Occipital lobe (tissue), 2 donors: ENCODE results near the gene SEMA6B. TPM values are rescaled to one million over a fixed set of nuclear protein-coding genes. Genes with fewer than 3 reads are reported as not detected.
"Not testable (repeated sequence)": the region's sequence is repeated elsewhere in the genome, so short reads cannot be mapped to it uniquely, and the experiment has no call there.

Experiments
- DNase-seq: peaks from one replicate; lab custom pipeline; 2025; lab: John Stamatoyannopoulos, UW
- total RNA-seq: library from RNA; depleted of rRNA; stranded (reverse); fragments of >200 nt; gene quantifications from one replicate; pipeline ENCODE4 v1.2.3, GENCODE V29; 2014

Gene SEMA6B
- 32.0 TPM for total RNA-seq

GRCh38 chr19:4559569-4559968 is at the start of gene SEMA6B:
Gene SEMA6B (minus strand): TSS chr19:4559684. CDS start chr19:4558457, 1,227 bp downstream.
- DNase-seq = no peak

GRCh38 chr19:4606921-4607678 is 47.6 kb upstream of the SEMA6B start:
- DNase-seq = no peak

- DNase-seq = no peak
Measured at GRCh38 chr19:4606181-4606580, 46.7 kb upstream of the SEMA6B start.

- DNase-seq = no peak
Measured at GRCh38 chr19:4604912-4605311, 45.4 kb upstream of the SEMA6B start.

- DNase-seq = no peak
Measured at GRCh38 chr19:4602915-4603314, 43.4 kb upstream of the SEMA6B start.

- DNase-seq = no peak
Measured at GRCh38 chr19:4602173-4602788, 42.8 kb upstream of the SEMA6B start.

- DNase-seq = no peak
Measured at GRCh38 chr19:4600893-4601292, 41.4 kb upstream of the SEMA6B start.

- no peak for DNase-seq
Measured at GRCh38 chr19:4600082-4600481, 40.6 kb upstream of the SEMA6B start.

GRCh38 chr19:4598712-4599111 is 39.2 kb upstream of the SEMA6B start:
- DNase-seq = no peak

- DNase-seq = no peak
Measured at GRCh38 chr19:4597975-4598671, 38.6 kb upstream of the SEMA6B start.

- DNase-seq = no peak
Measured at GRCh38 chr19:4597278-4597974, 37.9 kb upstream of the SEMA6B start.

- no peak for DNase-seq
Measured at GRCh38 chr19:4596033-4596904, 36.8 kb upstream of the SEMA6B start.

- DNase-seq = not testable (repeated sequence)
Measured at GRCh38 chr19:4595158-4595557, 35.7 kb upstream of the SEMA6B start.

GRCh38 chr19:4594201-4594600 is 34.7 kb upstream of the SEMA6B start:
- no peak for DNase-seq

- no peak for DNase-seq
Measured at GRCh38 chr19:4593409-4593851, 33.9 kb upstream of the SEMA6B start.

GRCh38 chr19:4592445-4592844 is 33.0 kb upstream of the SEMA6B start:
- DNase-seq = no peak

- DNase-seq = no peak
Measured at GRCh38 chr19:4591320-4591719, 31.8 kb upstream of the SEMA6B start.

GRCh38 chr19:4590559-4590958 is 31.1 kb upstream of the SEMA6B start:
- DNase-seq = no peak

- no peak for DNase-seq
Measured at GRCh38 chr19:4589579-4590410, 30.3 kb upstream of the SEMA6B start.

GRCh38 chr19:4588291-4588761 is 28.8 kb upstream of the SEMA6B start:
- DNase-seq = no peak
